Activated naive CD4-positive, alpha-beta T cell treated with anti-CD3 and anti-CD28 coated beads, Interleukin-2, amount 50 U/mL, for 72 hours (primary cell): ENCODE measurements around the gene UGT8. TPM values are rescaled to one million over a fixed set of nuclear protein-coding genes. Genes with fewer than 3 reads are reported as not detected.
"Not testable (repeated sequence)": the region's sequence is repeated elsewhere in the genome, so short reads cannot be mapped to it uniquely, and the experiment has no call there.

Source experiments
- ATAC-seq, 2 donors: fragments of 150-1000 bp; cut with Tn5 transposase; 2 replicates each; pipeline ENCODE4 v1.10.0; 2021; ENCODE audit warnings: mild to moderate bottlenecking in 2 of 2, moderate library complexity in 2 of 2
- DNase-seq, 2 donors: peaks; one replicate each; pipeline ENCODE4 v3.0.0; 2021 to 2022; ENCODE audit warnings: low spot score in 2 of 2
- H3K27ac Mint-ChIP-seq, 2 donors: one replicate each; pipeline ENCODE4 v1.8.0; 2022; ENCODE audit warnings: mild to moderate bottlenecking in 2 of 2, mixed read lengths in 2 of 2
- H3K36me3 Mint-ChIP-seq, 2 donors: one replicate each; pipeline ENCODE4 v1.8.0; 2022; ENCODE audit warnings: mixed read lengths in 2 of 2
- H3K9me3 Mint-ChIP-seq, 2 donors: one replicate each; pipeline ENCODE4 v1.8.0; 2022; ENCODE audit warnings: mixed read lengths in 2 of 2
- total RNA-seq, 2 donors: library from RNA; stranded (reverse); gene quantifications; one replicate each; pipeline ENCODE4 v1.2.3, GENCODE V29; 2022

Gene UGT8
- total RNA-seq, 2 donors from 2014 or later: 0.12 TPM; not detected in 1

- ATAC-seq (no peak), DNase-seq (no peak)
- Mint-ChIP-seq H3K27ac (no peak overlapping the region), H3K9me3 (no peaks in the 10 kb centered on the region), H3K36me3 (no peaks in the 10 kb centered on the region)
Observed at GRCh38 chr4:114658179-114658578, 59.6 kb downstream of the UGT8 start.

GRCh38 chr4:114658776-114659175 is 60.2 kb downstream of the UGT8 start:
- Mint-ChIP-seq H3K9me3 (no peaks in the 10 kb centered on the region), H3K27ac (no peak overlapping the region), H3K36me3 (no peaks in the 10 kb centered on the region)
- ATAC-seq (no peak), DNase-seq (no peak)

- Mint-ChIP-seq H3K27ac (no peak overlapping the region), H3K9me3 (no peaks in the 10 kb centered on the region)
- ATAC-seq: peak; percentile 60 to 76
Observed at GRCh38 chr4:114659386-114660008, 60.9 kb downstream of the UGT8 start.

GRCh38 chr4:114663083-114663482 is 64.5 kb downstream of the UGT8 start:
- Mint-ChIP-seq H3K27ac (no peak overlapping the region), H3K9me3 (no peaks in the 10 kb centered on the region), H3K36me3 (no peaks in the 10 kb centered on the region)
- no peak for DNase-seq
- no peak for ATAC-seq

More at GRCh38 chr4:114659386-114660008, 60.9 kb downstream of the UGT8 start:
- no peaks in the 10 kb centered on the region for H3K36me3 Mint-ChIP-seq
- peak in 1 of 2 donors; percentile 10 for DNase-seq

- ATAC-seq (no peak), DNase-seq (no peak)
- no peaks in the 10 kb centered on the region for H3K9me3 Mint-ChIP-seq
- H3K27ac Mint-ChIP-seq: no peak overlapping the region
- no peaks in the 10 kb centered on the region for H3K36me3 Mint-ChIP-seq
Observed at GRCh38 chr4:114668577-114668976, 70.0 kb downstream of the UGT8 start.

- H3K27ac Mint-ChIP-seq, ATAC-seq, H3K36me3 Mint-ChIP-seq, DNase-seq, H3K9me3 Mint-ChIP-seq: not testable (repeated sequence)
Observed at GRCh38 chr4:114670733-114671132, 72.1 kb downstream of the UGT8 start.

GRCh38 chr4:114673306-114673705 is 74.7 kb downstream of the UGT8 start:
- H3K27ac Mint-ChIP-seq: no peak overlapping the region
- ATAC-seq: no peak

GRCh38 chr4:114674080-114674479 is 75.5 kb downstream of the UGT8 start:
- Mint-ChIP-seq H3K27ac (no peak overlapping the region), H3K36me3 (no peaks in the 10 kb centered on the region), H3K9me3 (no peaks in the 10 kb centered on the region)
- no peak for DNase-seq
- no peak for ATAC-seq

More at GRCh38 chr4:114673306-114673705, 74.7 kb downstream of the UGT8 start:
- Mint-ChIP-seq H3K36me3 (no peaks in the 10 kb centered on the region), H3K9me3 (no peaks in the 10 kb centered on the region)
- DNase-seq: no peak

- ATAC-seq: no peak
- Mint-ChIP-seq H3K36me3 (no peaks in the 10 kb centered on the region), H3K9me3 (no peaks in the 10 kb centered on the region)
Observed at GRCh38 chr4:114677346-114677979, 78.9 kb downstream of the UGT8 start.

GRCh38 chr4:114684462-114684861 is 85.9 kb downstream of the UGT8 start:
- ATAC-seq (no peak), DNase-seq (no peak)
- no peaks in the 10 kb centered on the region for H3K36me3 Mint-ChIP-seq
- no peaks in the 10 kb centered on the region for H3K9me3 Mint-ChIP-seq
- no peak overlapping the region for H3K27ac Mint-ChIP-seq

More at GRCh38 chr4:114677346-114677979, 78.9 kb downstream of the UGT8 start:
- DNase-seq: no peak
- H3K27ac Mint-ChIP-seq: no peak overlapping the region

GRCh38 chr4:114688059-114688458 is 89.5 kb downstream of the UGT8 start:
- DNase-seq (no peak), ATAC-seq (no peak)
- no peaks in the 10 kb centered on the region for H3K9me3 Mint-ChIP-seq
- no peaks in the 10 kb centered on the region for H3K36me3 Mint-ChIP-seq
- H3K27ac Mint-ChIP-seq: no peak overlapping the region

- no peak overlapping the region for H3K27ac Mint-ChIP-seq
- DNase-seq: no peak
- no peak for ATAC-seq
Observed at GRCh38 chr4:114690571-114690970, 92.0 kb downstream of the UGT8 start.

GRCh38 chr4:114691865-114692264 is 93.3 kb downstream of the UGT8 start:
- DNase-seq: no peak
- no peak for ATAC-seq
- Mint-ChIP-seq H3K36me3 (no peaks in the 10 kb centered on the region), H3K9me3 (no peaks in the 10 kb centered on the region), H3K27ac (no peak overlapping the region)

More at GRCh38 chr4:114690571-114690970, 92.0 kb downstream of the UGT8 start:
- Mint-ChIP-seq H3K9me3 (no peaks in the 10 kb centered on the region), H3K36me3 (no peaks in the 10 kb centered on the region)

- no peak for ATAC-seq
- DNase-seq: no peak
- no peak overlapping the region for H3K27ac Mint-ChIP-seq
- no peaks in the 10 kb centered on the region for H3K36me3 Mint-ChIP-seq
- H3K9me3 Mint-ChIP-seq: no peaks in the 10 kb centered on the region
Observed at GRCh38 chr4:114692958-114693357, 94.4 kb downstream of the UGT8 start.

- no peak overlapping the region for H3K27ac Mint-ChIP-seq
- no peaks in the 10 kb centered on the region for H3K36me3 Mint-ChIP-seq
- ATAC-seq: no peak
- H3K9me3 Mint-ChIP-seq: no peaks in the 10 kb centered on the region
- DNase-seq: no peak
Observed at GRCh38 chr4:114694770-114695169, 96.2 kb downstream of the UGT8 start.

GRCh38 chr4:114698231-114698630 is 99.6 kb downstream of the UGT8 start:
- ATAC-seq (no peak), DNase-seq (no peak)
- Mint-ChIP-seq H3K9me3 (no peaks in the 10 kb centered on the region), H3K27ac (no peak overlapping the region), H3K36me3 (no peaks in the 10 kb centered on the region)

- DNase-seq (no peak), ATAC-seq (no peak)
- no peaks in the 10 kb centered on the region for H3K9me3 Mint-ChIP-seq
- H3K27ac Mint-ChIP-seq: no peak overlapping the region
- H3K36me3 Mint-ChIP-seq: no peaks in the 10 kb centered on the region
Observed at GRCh38 chr4:114701491-114701890, 102.9 kb downstream of the UGT8 start.

GRCh38 chr4:114717432-114717831 is 118.8 kb downstream of the UGT8 start:
- H3K27ac Mint-ChIP-seq: no peak overlapping the region
- no peak for ATAC-seq
- DNase-seq: no peak
- no peaks in the 10 kb centered on the region for H3K9me3 Mint-ChIP-seq
- no peaks in the 10 kb centered on the region for H3K36me3 Mint-ChIP-seq
